Naive thymus-derived CD4-positive, alpha-beta T cell (primary cell): ENCODE results near the gene CKB. TPM values are rescaled to one million over a fixed set of nuclear protein-coding genes. Genes with fewer than 3 reads are reported as not detected.

Experiments
- ATAC-seq: fragments of 150-1000 bp; cut with Tn5 transposase; 2 replicates; pipeline ENCODE4 v1.10.0; 2021; ENCODE audit warnings: mild to moderate bottlenecking, moderate library complexity
- CTCF ChIA-PET: fragments of 350-600 bp; sonication (Branson Sonifier 250); formaldehyde crosslinking; loops from one replicate; lab custom pipeline; 2021; ENCODE audit warnings: antibody characterized with exemption; lab: Charles Lee
- POLR2A ChIA-PET: fragments of 350-600 bp; sonication (Branson Sonifier 250); formaldehyde crosslinking; loops from one replicate; lab custom pipeline; 2021; ENCODE audit warnings: antibody characterized with exemption, inconsistent platforms; lab: Charles Lee
- DNase-seq, 9 donors: peaks; one replicate each; pipeline versions ENCODE4 v3.0.0 to v3.0.0-alpha.2; 2020 to 2022; ENCODE audit warnings: mixed read lengths in 1 of 9
- H3K27ac ChIP-seq: one replicate; pipeline ENCODE4 v1.7.0; 2013; ENCODE audit warnings: mild to moderate bottlenecking, low read depth, low read length, moderate library complexity
- H3K27me3 ChIP-seq, 2 donors: one replicate each; pipeline ENCODE4 v1.7.0; 2013; ENCODE audit warnings: low read length in 2 of 2, mild to moderate bottlenecking in 2 of 2, moderate library complexity in 2 of 2; ENCODE audit not compliant: control insufficient read depth in 2 of 2, insufficient read depth in 2 of 2
- H3K36me3 ChIP-seq, 3 experiments: 1 replicate in 2 of 3; 2 replicates in 1 of 3; pipeline ENCODE4 v1.7.0; 2013; ENCODE audit warnings: low read length in 3 of 3, mild to moderate bottlenecking in 3 of 3, moderate library complexity in 1 of 3; ENCODE audit not compliant: insufficient read depth in 3 of 3, control insufficient read depth in 2 of 3
- H3K4me1 ChIP-seq, 2 donors: one replicate each; pipeline ENCODE4 v1.7.0; 2013; ENCODE audit warnings: low read length in 2 of 2, mild to moderate bottlenecking in 2 of 2, moderate library complexity in 1 of 2; ENCODE audit not compliant: control insufficient read depth in 2 of 2, insufficient read depth in 2 of 2
- H3K4me3 ChIP-seq: 2 replicates; pipeline ENCODE4 v1.7.0; 2013; ENCODE audit warnings: mild to moderate bottlenecking, low read length
- H3K9me3 ChIP-seq, 3 experiments: 1 replicate in 2 of 3; 2 replicates in 1 of 3; pipeline ENCODE4 v1.7.0; 2013; ENCODE audit warnings: low read length in 3 of 3; ENCODE audit not compliant: control insufficient read depth in 2 of 3
- H3K27ac Mint-ChIP-seq, 9 donors: one replicate each; pipeline ENCODE4 v1.8.0; 2020 to 2022; ENCODE audit warnings: mixed read lengths in 9 of 9, mild to moderate bottlenecking in 8 of 9, moderate library complexity in 5 of 9, inconsistent platforms in 2 of 9
- H3K27me3 Mint-ChIP-seq, 5 donors: one replicate each; pipeline ENCODE4 v1.8.0; 2021 to 2022; ENCODE audit warnings: mixed read lengths in 5 of 5, mild to moderate bottlenecking in 1 of 5
- H3K36me3 Mint-ChIP-seq, 5 donors: one replicate each; pipeline ENCODE4 v1.8.0; 2020 to 2022; ENCODE audit warnings: mixed read lengths in 5 of 5, mild to moderate bottlenecking in 3 of 5, inconsistent platforms in 1 of 5
- H3K4me1 Mint-ChIP-seq, 7 donors: one replicate each; pipeline ENCODE4 v1.8.0; 2020 to 2022; ENCODE audit warnings: mixed read lengths in 7 of 7, mild to moderate bottlenecking in 3 of 7, inconsistent platforms in 1 of 7
- H3K4me3 Mint-ChIP-seq, 10 donors: one replicate each; pipeline ENCODE4 v1.8.0; 2020 to 2022; ENCODE audit warnings: mild to moderate bottlenecking in 10 of 10, mixed read lengths in 10 of 10, moderate library complexity in 6 of 10, inconsistent platforms in 2 of 10
- H3K9me3 Mint-ChIP-seq, 11 donors: one replicate each; pipeline ENCODE4 v1.8.0; 2020 to 2022; ENCODE audit warnings: mixed read lengths in 11 of 11, mild to moderate bottlenecking in 4 of 11, inconsistent platforms in 1 of 11, moderate library complexity in 1 of 11
- intact Hi-C, 2 donors: fragments of 100-400 bp; cut with micrococcal nuclease; formaldehyde crosslinking; loops; one replicate each; pipeline ENCODE4 v1.15.1; 2023
- polyA plus RNA-seq, 2 donors: library from polyadenylated mRNA; unstranded; fragments of 300-500 nt; fragmentation: Illumina TruSeq; gene quantifications; one replicate each; pipeline ENCODE4 v1.2.3, GENCODE V29; 2021
- total RNA-seq, 6 experiments: library from RNA in 5 of 6; stranded (reverse) in 5 of 6; gene quantifications; 1 replicate in 5 of 6; 2 replicates in 1 of 6; pipeline ENCODE4 v1.2.3 and lab custom pipeline; 2021 to 2026

The CKB gene
- total and polyA plus RNA-seq, 7 experiments from 2014 or later = 0.40 to 19.8 (median 2.2) TPM; not detected in 1

- Mint-ChIP-seq H3K4me3 (no peak overlapping the region), H3K27ac (no peak overlapping the region), H3K36me3 (peaks cover 0 to 46% (median 21%) of the 10 kb centered on the region in 5 donors), H3K9me3 (no peaks in the 10 kb centered on the region), H3K4me1 (peaks cover 0 to 6% (median 3%) of the 10 kb centered on the region in 7 donors), H3K27me3 (no peaks in the 10 kb centered on the region)
- Histone ChIP-seq H3K27me3 (no peaks in the 10 kb centered on the region), H3K27ac (no peak overlapping the region), H3K4me3 (no peak overlapping the region), H3K36me3 (peaks cover 16 to 61% (median 17%) of the 10 kb centered on the region in 3 experiments), H3K4me1 (no peaks in the 10 kb centered on the region), H3K9me3 (no peaks in the 10 kb centered on the region)
- ATAC-seq = no peak
- POLR2A ChIA-PET = no interaction called here
- intact Hi-C loops = no loop called here
- no peak for DNase-seq
- CTCF ChIA-PET = no interaction called here
These were observed 47.7 kb downstream of the CKB start for GRCh38 chr14:103474893-103475292.

GRCh38 chr14:103472939-103473338 lies 49.7 kb downstream of the CKB start:
- no peaks in the 10 kb centered on the region for H3K9me3 ChIP-seq
- ATAC-seq (no peak), DNase-seq (no peak)
- H3K4me3 ChIP-seq = no peak overlapping the region
- Mint-ChIP-seq H3K9me3 (no peaks in the 10 kb centered on the region), H3K36me3 (peaks cover 1 to 47% (median 21%) of the 10 kb centered on the region in 5 donors), H3K4me3 (no peak overlapping the region), H3K27me3 (no peaks in the 10 kb centered on the region), H3K27ac (peak overlapping the region in 3 of 9 donors; percentile 26 to 90 (median 35)), H3K4me1 (peaks cover 0 to 4% (median 0%) of the 10 kb centered on the region in 7 donors)
- intact Hi-C loops = no loop called here
- ChIA-PET POLR2A (interaction anchor here (0.6 kb wide), 1 partner anchor 454 kb away, joined by 3 read pairs; no protein-coding TSS in a partner anchor), CTCF (no interaction called here)
- peaks cover 16 to 74% (median 17%) of the 10 kb centered on the region in 3 experiments for H3K36me3 ChIP-seq
- no peak overlapping the region for H3K27ac ChIP-seq
- H3K4me1 ChIP-seq = no peaks in the 10 kb centered on the region
- no peaks in the 10 kb centered on the region for H3K27me3 ChIP-seq

Other genes starting within 250 kb of the CKB start
- gene EIF5, start 188.6 kb downstream of the CKB start, total RNA-seq = 100 to 1,000 TPM; 182 to 716 (median 322) TPM
- 100 to 1,000 TPM; 280 to 447 TPM for gene EIF5, start 188.6 kb downstream of the CKB start, polyA plus RNA-seq
- 100 to 1,000 TPM in 4 of 5 experiments, 10 to 100 TPM in 1; 86.9 to 133 (median 116) TPM for gene MARK3, start 137.4 kb downstream of the CKB start, total RNA-seq
- 10 to 100 TPM; 28.2 to 47.3 TPM for gene MARK3, start 137.4 kb downstream of the CKB start, polyA plus RNA-seq
- gene TRMT61A, start 6.4 kb upstream of the CKB start, total RNA-seq = 10 to 100 TPM in 4 of 5 experiments, 1 to 10 TPM in 1; 9.8 to 15.1 (median 14.1) TPM
- gene TRMT61A, start 6.4 kb upstream of the CKB start, polyA plus RNA-seq = 10 to 100 TPM in 1 of 2 donors, 1 to 10 TPM in 1; 6.3 to 12.2 TPM
- gene BAG5, start 39.8 kb upstream of the CKB start, total RNA-seq = 10 to 100 TPM; 29.9 to 38.9 (median 36.4) TPM
- gene BAG5, start 39.8 kb upstream of the CKB start, polyA plus RNA-seq = 10 to 100 TPM; 46.2 to 51.7 TPM
- gene COA8, start 40.1 kb upstream of the CKB start, total RNA-seq = 10 to 100 TPM; 13.6 to 26.3 (median 24.1) TPM
- 10 to 100 TPM; 36.7 to 51.3 TPM for gene COA8, start 40.1 kb upstream of the CKB start, polyA plus RNA-seq
- gene KLC1, start 106.4 kb upstream of the CKB start, total RNA-seq = 100 to 1,000 TPM; 150 to 268 (median 174) TPM
- 10 to 100 TPM; 65.5 to 75.8 TPM for gene KLC1, start 106.4 kb upstream of the CKB start, polyA plus RNA-seq
- 10 to 100 TPM in 4 of 5 experiments, 1 to 10 TPM in 1; 9.3 to 38.9 (median 15.9) TPM for gene XRCC3, start 192.6 kb upstream of the CKB start, total RNA-seq
- gene XRCC3, start 192.6 kb upstream of the CKB start, polyA plus RNA-seq = 1 to 10 TPM; 5.1 to 5.7 TPM
- 10 to 100 TPM in 4 of 5 experiments, 1 to 10 TPM in 1; 5.8 to 19.0 (median 16.8) TPM for gene ZFYVE21, start 193.0 kb upstream of the CKB start, total RNA-seq
- 10 to 100 TPM in 1 of 2 donors, 1 to 10 TPM in 1; 8.9 to 15.6 TPM for gene ZFYVE21, start 193.0 kb upstream of the CKB start, polyA plus RNA-seq